OCI-LY7 (cell line): ENCODE data around the gene ERMAP.

Source experiments
- CTCF ChIP-seq: fragments of 200-600 bp; sonication (generic); conservative IDR thresholded peaks from 2 replicates; pipeline ENCODE4 v1.5.1; 2014; ENCODE audit warnings: mild to moderate bottlenecking, antibody characterized with exemption, low read length, moderate library complexity, mixed read lengths
- EZH2phosphoT487 ChIP-seq: fragments of 200-600 bp; sonication (generic); IDR thresholded peaks from 2 replicates; pipeline ENCODE4 v1.6.1; 2018; ENCODE audit warnings: low read depth, borderline replicate concordance, mild to moderate bottlenecking, mixed run types, antibody characterized with exemption, low read length, moderate library complexity, mixed read lengths

DNA sequence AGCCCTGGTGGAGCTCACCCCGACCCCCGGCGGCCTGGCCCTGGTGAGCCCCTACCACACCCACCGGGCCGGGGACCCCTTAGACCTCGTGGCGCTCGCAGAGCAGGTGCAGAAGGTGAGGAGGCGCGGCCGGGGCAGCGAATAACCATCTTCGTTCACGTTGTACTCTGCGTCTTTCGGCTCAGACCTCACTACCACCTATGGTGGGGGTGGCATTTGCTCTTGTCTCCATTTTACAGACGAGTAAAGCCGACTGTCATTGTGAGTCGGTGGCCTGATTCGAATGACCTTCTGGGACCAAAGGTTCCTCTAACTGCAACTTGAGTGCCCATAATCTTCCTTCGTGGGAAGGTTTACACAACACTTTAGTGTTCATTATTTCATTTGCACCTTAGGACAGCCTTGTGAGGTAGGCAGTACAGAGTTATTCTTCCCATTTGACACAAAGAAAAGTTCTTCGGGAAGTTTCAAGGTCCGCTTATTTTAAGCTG, 49.4 kb upstream of the ERMAP start:
- TF ChIP-seq CTCF (no peak), EZH2phosphoT487 (no peak)
